Parathyroid adenoma (tissue), 2 donors: ENCODE data around the gene TMPRSS12.
"Not testable (repeated sequence)": the region's sequence is repeated elsewhere in the genome, so short reads cannot be mapped to it uniquely, and the experiment has no call there.

ENCODE experiments used
- H2AFZ ChIP-seq: fragments of 300-600 bp; sonication (generic); one replicate; pipeline ENCODE4 v1.7.0; 2017; ENCODE audit warnings: antibody characterized with exemption, mild to moderate bottlenecking
- H3K27ac ChIP-seq: fragments of 300-600 bp; sonication (generic); one replicate; pipeline ENCODE4 v1.7.0; 2017
- H3K27me3 ChIP-seq: fragments of 300-600 bp; sonication (generic); one replicate; pipeline ENCODE4 v1.7.0; 2017; ENCODE audit warnings: low read length; ENCODE audit not compliant: control insufficient read depth, insufficient read depth
- H3K36me3 ChIP-seq: fragments of 300-600 bp; sonication (generic); one replicate; pipeline ENCODE4 v1.7.0; 2017; ENCODE audit warnings: low read length; ENCODE audit not compliant: control insufficient read depth, insufficient read depth
- H3K4me1 ChIP-seq: fragments of 300-600 bp; sonication (generic); one replicate; pipeline ENCODE4 v1.7.0; 2017; ENCODE audit warnings: control low read depth
- H3K4me2 ChIP-seq: fragments of 300-600 bp; sonication (generic); one replicate; pipeline ENCODE4 v1.7.0; 2017; ENCODE audit warnings: low read length
- H3K4me3 ChIP-seq: fragments of 300-600 bp; sonication (generic); one replicate; pipeline ENCODE4 v1.7.0; 2017; ENCODE audit warnings: low read depth, low read length
- H3K79me2 ChIP-seq: fragments of 300-600 bp; sonication (generic); one replicate; pipeline ENCODE4 v1.7.0; 2017; ENCODE audit warnings: control low read depth
- H3K9ac ChIP-seq: fragments of 300-600 bp; sonication (generic); one replicate; pipeline ENCODE4 v1.7.0; 2017; ENCODE audit warnings: mild to moderate bottlenecking
- H3K9me3 ChIP-seq: fragments of 300-600 bp; sonication (generic); one replicate; pipeline ENCODE4 v1.7.0; 2017; ENCODE audit warnings: low read length; ENCODE audit not compliant: control insufficient read depth
- CTCF ChIP-seq: fragments of 300-600 bp; sonication (generic); IDR thresholded peaks from one replicate; pipeline ENCODE4 v1.7.0; 2017; ENCODE audit warnings: antibody characterized with exemption, mild to moderate bottlenecking
- donor health status: primary hyperparathyroidism.

The TMPRSS12 gene

GRCh38 chr12:50841716-50842531, 802 bp upstream of the TMPRSS12 start:
- Histone ChIP-seq H3K4me2 (no peak overlapping the region), H3K4me3 (no peak overlapping the region), H3K36me3 (no peaks in the 10 kb centered on the region), H3K27me3 (no peaks in the 10 kb centered on the region), H3K9ac (no peak overlapping the region), H3K27ac (peak overlapping the region; percentile 62), H2AFZ (peak overlapping the region; percentile 95), H3K79me2 (no peaks in the 10 kb centered on the region), H3K4me1 (peaks cover 8% of the 10 kb centered on the region), H3K9me3 (no peaks in the 10 kb centered on the region)
- no peak for TF ChIP-seq CTCF

DNA sequence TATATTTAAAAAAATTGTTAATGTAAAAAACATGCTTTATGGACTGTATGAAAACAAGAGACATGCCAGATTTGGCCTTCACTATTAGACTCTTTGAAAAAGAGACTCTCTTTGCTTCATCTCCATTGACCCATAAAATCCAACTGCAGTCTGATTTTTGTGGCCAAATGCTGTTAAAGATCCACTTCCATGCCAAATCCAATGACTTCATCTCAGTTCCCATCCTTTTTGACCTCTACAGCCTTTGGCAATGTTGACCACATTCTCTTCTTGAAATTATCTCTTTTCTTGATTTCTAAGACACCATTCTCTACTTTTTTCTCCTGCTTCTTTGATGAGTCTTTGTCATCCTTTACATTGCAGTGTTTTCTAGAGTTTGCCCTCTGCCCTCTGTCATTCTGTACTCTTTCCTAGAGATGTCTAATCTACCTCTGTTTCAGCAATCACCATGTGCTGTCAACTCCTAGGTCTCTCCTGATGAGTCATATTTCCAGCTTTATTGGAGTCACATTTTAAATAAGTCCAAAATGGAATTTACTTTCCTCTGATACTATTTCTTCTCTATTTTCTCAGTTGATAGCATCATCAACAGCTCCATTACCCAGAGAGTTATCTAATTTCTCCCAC, 2.4 kb downstream of the TMPRSS12 start:
- Histone ChIP-seq H3K4me2 (no peak overlapping the region), H3K9ac (no peak overlapping the region), H3K4me3 (no peak overlapping the region), H3K36me3 (no peaks in the 10 kb centered on the region), H3K79me2 (no peaks in the 10 kb centered on the region), H3K9me3 (no peaks in the 10 kb centered on the region), H3K4me1 (peaks cover 8% of the 10 kb centered on the region), H2AFZ (no peak overlapping the region), H3K27ac (no peak overlapping the region), H3K27me3 (no peaks in the 10 kb centered on the region)
- TF ChIP-seq CTCF = no peak

- no peak for TF ChIP-seq CTCF
- no peak overlapping the region for H3K9ac ChIP-seq
Observed at GRCh38 chr12:50848963-50849362, 6.2 kb downstream of the TMPRSS12 start.

DNA sequence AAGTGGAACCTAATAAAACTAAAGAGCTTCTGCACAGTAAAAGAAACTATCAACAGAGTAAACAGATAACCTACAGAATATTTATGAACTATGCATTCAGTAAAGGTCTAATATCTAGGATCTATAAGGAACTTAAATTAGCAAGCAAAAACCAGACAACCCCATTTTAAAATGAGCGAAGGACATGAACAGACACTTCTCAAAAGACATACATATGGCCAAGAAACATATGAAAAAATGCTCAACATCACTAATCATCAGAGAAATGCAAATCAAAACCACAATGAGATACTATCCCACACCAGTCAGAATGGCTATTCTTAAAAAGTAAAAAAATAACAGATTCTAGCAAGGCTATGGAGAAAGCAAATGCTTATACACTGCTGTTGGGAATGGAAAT, 12.5 kb downstream of the TMPRSS12 start:
- not testable (repeated sequence) for H3K36me3 ChIP-seq, H3K4me1 ChIP-seq, H2AFZ ChIP-seq, H3K27ac ChIP-seq, H3K27me3 ChIP-seq, H3K4me3 ChIP-seq, H3K9me3 ChIP-seq, H3K4me2 ChIP-seq, H3K79me2 ChIP-seq, H3K9ac ChIP-seq

More at GRCh38 chr12:50848963-50849362, 6.2 kb downstream of the TMPRSS12 start:
- no peaks in the 10 kb centered on the region for H3K4me1 ChIP-seq
- no peaks in the 10 kb centered on the region for H3K9me3 ChIP-seq
- H3K27ac ChIP-seq = no peak overlapping the region
- no peak overlapping the region for H2AFZ ChIP-seq
- H3K27me3 ChIP-seq = no peaks in the 10 kb centered on the region
- H3K36me3 ChIP-seq = no peaks in the 10 kb centered on the region
- no peaks in the 10 kb centered on the region for H3K79me2 ChIP-seq
- H3K4me3 ChIP-seq = no peak overlapping the region
- no peak overlapping the region for H3K4me2 ChIP-seq

DNA sequence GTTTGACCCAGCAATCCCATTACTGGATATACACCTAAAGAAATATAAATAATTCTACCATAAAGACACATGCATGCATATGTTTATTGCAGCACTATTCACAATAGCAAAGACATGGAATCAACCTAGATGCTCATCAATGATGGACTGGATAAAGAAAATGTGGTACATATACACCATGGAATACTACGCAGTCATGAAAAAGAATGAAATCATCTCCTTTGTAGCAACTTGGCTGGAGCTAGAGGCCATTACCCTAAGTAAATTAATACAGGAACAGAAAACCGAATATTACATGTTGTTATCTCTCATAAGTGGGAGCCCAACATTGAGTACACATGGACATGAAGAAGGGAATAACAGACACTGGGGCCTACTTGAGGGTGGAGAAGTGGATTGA, 13.0 kb downstream of the TMPRSS12 start:
- not testable (repeated sequence) for H3K4me1 ChIP-seq, H2AFZ ChIP-seq, H3K4me2 ChIP-seq, H3K36me3 ChIP-seq, H3K79me2 ChIP-seq, H3K4me3 ChIP-seq, H3K27ac ChIP-seq, H3K9ac ChIP-seq, H3K27me3 ChIP-seq, H3K9me3 ChIP-seq
